Measurements from ENCODE around the gene SEPTIN1. TPM values are rescaled to one million over a fixed set of nuclear protein-coding genes. Genes with fewer than 3 reads are reported as not detected.
"Not testable (repeated sequence)": the region's sequence is repeated elsewhere in the genome, so short reads cannot be mapped to it uniquely, and the experiment has no call there.

The SEPTIN1 gene
- total and polyA plus RNA-seq, 2 donors (not counting 3 experiments of a cell fraction or from before 2014, with no cell fraction given) = 0.07 to 0.75 TPM

DNA sequence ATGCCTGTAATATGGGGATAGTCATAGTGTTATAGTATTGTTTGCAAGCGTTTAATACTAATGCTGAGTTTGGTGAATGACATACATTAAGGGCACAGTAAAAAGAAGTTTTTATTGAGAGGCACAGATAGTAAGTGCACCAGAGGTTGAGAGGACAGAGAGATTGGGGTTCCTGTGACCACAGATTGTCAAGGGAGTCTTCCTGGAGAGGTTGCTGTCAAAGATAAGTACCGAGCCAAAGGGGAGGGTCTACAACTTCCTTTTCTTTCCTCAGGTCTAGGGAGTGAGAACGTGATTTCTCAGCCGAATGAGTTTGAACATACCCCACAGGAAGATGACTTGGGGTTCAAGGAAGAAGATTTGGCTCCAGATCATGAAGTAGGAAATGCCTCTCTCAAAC is 14.7 kb upstream of the SEPTIN1 start:
- intact Hi-C loops (cut with micrococcal nuclease) (no loop called here), dilution Hi-C loops (cut with MboI; ENCODE audit: extremely low pct_ligation_motif_present, low sequenced_read_pairs) (no loop called here)
- Histone ChIP-seq H3K4me3 (replicated peaks in 1 of 3; ENCODE audit: insufficient read depth in 1 of 3, low read depth in 1 of 3, low read length in 3 of 3) (no peak overlapping the region), H3K36me3 (ENCODE audit: control insufficient read depth in 2 of 2, extremely low read depth in 1 of 2, insufficient read depth in 2 of 2, low read length in 2 of 2) (peaks cover 0 to 19% of the 10 kb centered on the region in 2 experiments), H3K4me1 (ENCODE audit: control insufficient read depth, extremely low read depth, insufficient read depth, low read length) (peaks cover 21% of the 10 kb centered on the region), H3K9me1 (replicated peaks; ENCODE audit: control insufficient read depth, extremely low read depth, insufficient read depth, low read length) (no peaks in the 10 kb centered on the region), H3K27me3 (ENCODE audit: control insufficient read depth in 2 of 2, insufficient read depth in 2 of 2, low read length in 2 of 2) (no peaks in the 10 kb centered on the region), H3K9me3 (replicated peaks; ENCODE audit: control insufficient read depth, insufficient read depth, low read length) (no peaks in the 10 kb centered on the region), H4K20me1 (replicated peaks; ENCODE audit: control insufficient read depth, extremely low read depth, insufficient read depth, low read length) (no peaks in the 10 kb centered on the region), H2AFZ (ENCODE audit: low read depth, low read length) (no peak overlapping the region), H3K9ac (replicated peaks; ENCODE audit: extremely low read depth, insufficient read depth, low read length) (no peak overlapping the region), H3K4me2 (ENCODE audit: insufficient read depth, low read length) (no peak overlapping the region), H3K79me2 (ENCODE audit: control insufficient read depth, insufficient read depth, low read length) (peaks cover 9% of the 10 kb centered on the region), H3K27ac (ENCODE audit: insufficient read depth, low read depth, low read length) (no peak overlapping the region)
- BruUV-seq (replicated peaks) = no TSS peak
- no peak for TF ChIP-seq GATA2 (IDR thresholded peaks at IDR 0.05; ENCODE audit: insufficient read depth, insufficient read length, low read depth, low read length)
- no peak for TF ChIP-seq MYC (IDR thresholded peaks at IDR 0.05; ENCODE audit: low read depth, low read length)
- no peak for TF ChIP-seq MAX (IDR thresholded peaks at IDR 0.05; ENCODE audit: insufficient read depth, insufficient read length)
- no peak for TF ChIP-seq EZH2 (IDR thresholded peaks at IDR 0.05; ENCODE audit: borderline replicate concordance, low read depth, low read length, severe bottlenecking)
- no peak for TF ChIP-seq POLR2AphosphoS5 (IDR thresholded peaks at IDR 0.05; ENCODE audit: insufficient read depth, low read depth, low read length)
- TF ChIP-seq CTCF (IDR thresholded peaks at IDR 0.05; ENCODE audit: extremely low read depth in 1 of 2, insufficient read depth in 1 of 2, low read depth in 1 of 2, low read length in 2 of 2) = no peak
- TF ChIP-seq FOS (IDR thresholded peaks at IDR 0.05; ENCODE audit: borderline replicate concordance, insufficient read depth, low read length) = no peak
- TF ChIP-seq POLR2A (IDR thresholded peaks at IDR 0.05; ENCODE audit: low read depth, low read length) = no peak
- TF ChIP-seq JUN (IDR thresholded peaks at IDR 0.05; ENCODE audit: borderline replicate concordance, insufficient read depth, insufficient read length, low read depth) = no peak
- CTCF ChIA-PET = interaction anchor here (0.6 kb wide), 1 partner anchor 237 kb away, joined by 3 read pairs; no protein-coding TSS in a partner anchor
- POLR2A ChIA-PET = interaction anchor here (0.6 kb wide), 1 partner anchor 275 kb away, joined by 3 read pairs; no protein-coding TSS in a partner anchor
- DNase-seq (ENCODE audit: low read depth, low spot score) (no peak), FAIRE-seq (no peak)

GRCh38 chr16:30396627-30397026 is 14.3 kb upstream of the SEPTIN1 start:
- Histone ChIP-seq H3K4me1 (ENCODE audit: control insufficient read depth, extremely low read depth, insufficient read depth, low read length) (peaks cover 21% of the 10 kb centered on the region), H3K36me3 (ENCODE audit: control insufficient read depth in 2 of 2, extremely low read depth in 1 of 2, insufficient read depth in 2 of 2, low read length in 2 of 2) (peaks cover 0 to 19% of the 10 kb centered on the region in 2 experiments), H3K4me2 (ENCODE audit: insufficient read depth, low read length) (peak overlapping the region; percentile 94), H3K4me3 (replicated peaks in 1 of 3; ENCODE audit: insufficient read depth in 1 of 3, low read depth in 1 of 3, low read length in 3 of 3) (peak overlapping the region in 1 of 3 experiments; percentile 85)
- BruUV-seq (replicated peaks); H3K9me3 ChIP-seq (replicated peaks; ENCODE audit: control insufficient read depth, insufficient read depth, low read length); H4K20me1 ChIP-seq (replicated peaks; ENCODE audit: control insufficient read depth, extremely low read depth, insufficient read depth, low read length); H3K27ac ChIP-seq (ENCODE audit: insufficient read depth, low read depth, low read length); DNase-seq (ENCODE audit: low read depth, low spot score); H3K27me3 ChIP-seq (ENCODE audit: control insufficient read depth in 2 of 2, insufficient read depth in 2 of 2, low read length in 2 of 2); FAIRE-seq; dilution Hi-C loops (cut with MboI; ENCODE audit: extremely low pct_ligation_motif_present, low sequenced_read_pairs); H3K9ac ChIP-seq (replicated peaks; ENCODE audit: extremely low read depth, insufficient read depth, low read length); H2AFZ ChIP-seq (ENCODE audit: low read depth, low read length); H3K79me2 ChIP-seq (ENCODE audit: control insufficient read depth, insufficient read depth, low read length); H3K9me1 ChIP-seq (replicated peaks; ENCODE audit: control insufficient read depth, extremely low read depth, insufficient read depth, low read length); intact Hi-C loops (cut with micrococcal nuclease): not testable (repeated sequence)
- ChIA-PET POLR2A (interaction anchor here (0.5 to 2.4 kb wide), 3 partner anchors 26 to 276 kb away, joined by 3 to 7 read pairs (median 4); partner anchors contain the start of gene TBC1D10B), CTCF (interaction anchor here (0.6 to 3.3 kb wide), 5 partner anchors 12 to 237 kb away, joined by 3 to 62 read pairs (median 5); partner anchors contain the start of genes DCTPP1 and ZNF771)

Measured in endothelial cell of umbilical vein (primary cell).